Osteocyte (in vitro differentiated cells): ENCODE results near the gene PLS3. TPM values are rescaled to one million over a fixed set of nuclear protein-coding genes. Genes with fewer than 3 reads are reported as not detected.
A peak's percentile ranks its signal among the peaks of the same experiment; 100 is the strongest.
"Not testable (repeated sequence)": the region's sequence is repeated elsewhere in the genome, so short reads cannot be mapped to it uniquely, and the experiment has no call there.

Experiments
- DNase-seq: peaks from one replicate; pipeline ENCODE4 v3.0.0; 2021; ENCODE audit warnings: mixed read lengths; ENCODE audit not compliant: unreplicated experiment; ENCODE audit errors: extremely low spot score
- H3K27ac Mint-ChIP-seq: one replicate; pipeline ENCODE4 v1.8.0; 2021; ENCODE audit warnings: mild to moderate bottlenecking, mixed read lengths; ENCODE audit not compliant: unreplicated experiment
- H3K27me3 Mint-ChIP-seq: one replicate; pipeline ENCODE4 v1.8.0; 2021; ENCODE audit warnings: mixed read lengths; ENCODE audit not compliant: unreplicated experiment
- H3K36me3 Mint-ChIP-seq: one replicate; pipeline ENCODE4 v1.8.0; 2021; ENCODE audit warnings: mixed read lengths; ENCODE audit not compliant: unreplicated experiment
- H3K4me1 Mint-ChIP-seq: one replicate; pipeline ENCODE4 v1.8.0; 2021; ENCODE audit warnings: mixed read lengths; ENCODE audit not compliant: unreplicated experiment
- H3K4me3 Mint-ChIP-seq: one replicate; pipeline ENCODE4 v1.8.0; 2021; ENCODE audit warnings: mild to moderate bottlenecking, moderate library complexity, mixed read lengths; ENCODE audit not compliant: unreplicated experiment
- H3K9me3 Mint-ChIP-seq: one replicate; pipeline ENCODE4 v1.8.0; 2021; ENCODE audit warnings: mixed read lengths; ENCODE audit not compliant: unreplicated experiment
- total RNA-seq: library from RNA; stranded (reverse); gene quantifications from 2 replicates; pipeline ENCODE4 v1.2.1, GENCODE V29; 2021
- TF ChIP-seq, protein P1 (sequence below): fragments of 200-600 bp; sonication (generic); IDR thresholded peaks from 2 replicates; pipeline ENCODE4 v1.5.0; 2021; ENCODE audit warnings: antibody characterized with exemption, mild to moderate bottlenecking, moderate library complexity

The PLS3 gene
- total RNA-seq, 1 donor from 2014 or later = 530 TPM

GRCh38 chrX:115539841-115540240 lies 21.1 kb upstream of the PLS3 start:
- H3K9me3 Mint-ChIP-seq = no peaks in the 10 kb centered on the region
- no peaks in the 10 kb centered on the region for H3K27me3 Mint-ChIP-seq
- H3K27ac Mint-ChIP-seq = no peak overlapping the region
- TF ChIP-seq, protein P1, sequence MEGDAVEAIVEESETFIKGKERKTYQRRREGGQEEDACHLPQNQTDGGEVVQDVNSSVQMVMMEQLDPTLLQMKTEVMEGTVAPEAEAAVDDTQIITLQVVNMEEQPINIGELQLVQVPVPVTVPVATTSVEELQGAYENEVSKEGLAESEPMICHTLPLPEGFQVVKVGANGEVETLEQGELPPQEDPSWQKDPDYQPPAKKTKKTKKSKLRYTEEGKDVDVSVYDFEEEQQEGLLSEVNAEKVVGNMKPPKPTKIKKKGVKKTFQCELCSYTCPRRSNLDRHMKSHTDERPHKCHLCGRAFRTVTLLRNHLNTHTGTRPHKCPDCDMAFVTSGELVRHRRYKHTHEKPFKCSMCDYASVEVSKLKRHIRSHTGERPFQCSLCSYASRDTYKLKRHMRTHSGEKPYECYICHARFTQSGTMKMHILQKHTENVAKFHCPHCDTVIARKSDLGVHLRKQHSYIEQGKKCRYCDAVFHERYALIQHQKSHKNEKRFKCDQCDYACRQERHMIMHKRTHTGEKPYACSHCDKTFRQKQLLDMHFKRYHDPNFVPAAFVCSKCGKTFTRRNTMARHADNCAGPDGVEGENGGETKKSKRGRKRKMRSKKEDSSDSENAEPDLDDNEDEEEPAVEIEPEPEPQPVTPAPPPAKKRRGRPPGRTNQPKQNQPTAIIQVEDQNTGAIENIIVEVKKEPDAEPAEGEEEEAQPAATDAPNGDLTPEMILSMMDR = no peak
- peaks cover 19% of the 10 kb centered on the region for H3K4me1 Mint-ChIP-seq
- peaks cover 8% of the 10 kb centered on the region for H3K36me3 Mint-ChIP-seq
- H3K4me3 Mint-ChIP-seq = no peak overlapping the region
- DNase-seq = no peak

DNA sequence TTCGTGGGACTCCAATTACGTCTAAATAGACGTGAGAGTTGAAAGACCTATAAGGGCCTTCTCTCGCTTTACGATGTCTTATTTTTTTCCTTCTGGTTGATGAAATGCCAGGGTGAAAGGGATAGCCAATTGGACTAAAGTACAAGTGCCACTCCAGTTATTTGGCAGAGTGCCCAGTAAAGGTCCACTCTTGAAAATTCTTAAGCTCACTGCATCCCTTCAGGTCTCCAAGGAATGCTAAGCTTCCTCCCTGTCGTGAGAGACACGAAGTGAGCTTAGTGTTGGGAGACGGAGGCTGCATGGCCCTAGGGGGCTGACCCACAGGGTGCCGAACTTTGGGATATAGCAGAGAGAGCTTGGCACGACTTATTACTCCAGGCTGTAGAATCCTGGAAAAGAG lies 19.9 kb upstream of the PLS3 start:
- not testable (repeated sequence) for DNase-seq, H3K36me3 Mint-ChIP-seq, H3K27ac Mint-ChIP-seq, H3K4me3 Mint-ChIP-seq, H3K9me3 Mint-ChIP-seq, H3K27me3 Mint-ChIP-seq
- H3K4me1 Mint-ChIP-seq = peaks cover 12% of the 10 kb centered on the region

- Mint-ChIP-seq H3K4me3 (no peak overlapping the region), H3K27me3 (no peaks in the 10 kb centered on the region), H3K9me3 (no peaks in the 10 kb centered on the region), H3K27ac (no peak overlapping the region), H3K36me3 (no peaks in the 10 kb centered on the region), H3K4me1 (no peaks in the 10 kb centered on the region)
- TF ChIP-seq, protein P1 = no peak
- no peak for DNase-seq
Measured at GRCh38 chrX:115547448-115547847, 13.5 kb upstream of the PLS3 start.

GRCh38 chrX:115549008-115549407 lies 12.0 kb upstream of the PLS3 start:
- Mint-ChIP-seq H3K4me3 (no peak overlapping the region), H3K27me3 (no peaks in the 10 kb centered on the region), H3K9me3 (no peaks in the 10 kb centered on the region), H3K27ac (no peak overlapping the region), H3K36me3 (no peaks in the 10 kb centered on the region), H3K4me1 (no peaks in the 10 kb centered on the region)
- TF ChIP-seq, protein P1 = no peak
- no peak for DNase-seq

- no peaks in the 10 kb centered on the region for H3K27me3 Mint-ChIP-seq
- TF ChIP-seq, protein P1 = no peak
- H3K4me3 Mint-ChIP-seq = no peak overlapping the region
- H3K36me3 Mint-ChIP-seq = no peaks in the 10 kb centered on the region
- no peaks in the 10 kb centered on the region for H3K4me1 Mint-ChIP-seq
- H3K9me3 Mint-ChIP-seq = no peaks in the 10 kb centered on the region
- no peak for DNase-seq
- H3K27ac Mint-ChIP-seq = no peak overlapping the region
Measured at GRCh38 chrX:115553171-115553570, 7.8 kb upstream of the PLS3 start.

DNA sequence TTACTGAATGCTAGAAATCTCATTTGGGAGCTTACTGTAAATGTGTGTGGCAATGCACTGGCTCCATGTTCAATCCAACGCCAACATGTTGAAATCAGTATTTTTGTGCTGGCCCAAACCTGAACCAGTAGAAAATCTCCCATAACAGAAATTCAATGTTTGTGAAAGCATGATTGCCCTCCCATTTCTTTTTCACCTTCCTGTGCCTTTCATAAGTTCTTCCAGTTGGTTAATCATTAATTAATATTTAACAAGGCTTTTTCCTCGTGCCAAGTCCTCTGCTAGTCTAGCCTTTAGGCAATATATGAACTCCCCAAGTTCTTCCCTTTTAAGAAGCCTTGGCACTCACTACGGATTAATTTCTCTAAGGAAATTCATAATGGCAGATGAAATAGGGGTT lies 1.3 kb upstream of the PLS3 start:
- H3K27ac Mint-ChIP-seq = peak overlapping the region; percentile 25
- TF ChIP-seq, protein P1 = no peak
- DNase-seq = no peak
- H3K36me3 Mint-ChIP-seq = peaks cover 8% of the 10 kb centered on the region
- peaks cover 37% of the 10 kb centered on the region for H3K4me1 Mint-ChIP-seq
- H3K9me3 Mint-ChIP-seq = no peaks in the 10 kb centered on the region
- H3K27me3 Mint-ChIP-seq = no peaks in the 10 kb centered on the region
- no peak overlapping the region for H3K4me3 Mint-ChIP-seq
